Right atrium auricular region (tissue), 2 donors: Measurements from ENCODE around the gene EFEMP2. TPM values are rescaled to one million over a fixed set of nuclear protein-coding genes. Genes with fewer than 3 reads are reported as not detected.

Source experiments
- DNase-seq: peaks from one replicate; pipeline ENCODE4 v3.0.0-alpha.2; 2019; ENCODE audit warnings: low spot score
- H3K27ac ChIP-seq, 2 donors: fragments of 200-600 bp; sonication (generic); 1 replicate in 1 of 2; 2 replicates in 1 of 2; pipeline ENCODE4 v1.5.1; 2016 to 2019
- H3K27me3 ChIP-seq, 2 donors: fragments of 200-600 bp; sonication (generic); one replicate each; pipeline versions ENCODE4 v1.5.1 to v1.6.0; 2017 to 2019
- H3K36me3 ChIP-seq: fragments of 200-600 bp; sonication (generic); one replicate; pipeline ENCODE4 v1.5.1; 2016
- H3K4me1 ChIP-seq, 2 donors: fragments of 200-600 bp; sonication (generic); one replicate each; pipeline versions ENCODE4 v1.5.1 to v1.6.0; 2017 to 2019
- H3K4me3 ChIP-seq, 2 donors: fragments of 200-600 bp; sonication (generic); 1 replicate in 1 of 2; 2 replicates in 1 of 2; pipeline ENCODE4 v1.5.1; 2017 to 2019; ENCODE audit warnings: mild to moderate bottlenecking in 1 of 2, moderate library complexity in 1 of 2
- H3K9me3 ChIP-seq, 2 donors: fragments of 200-600 bp; sonication (generic); one replicate each; pipeline ENCODE4 v1.5.1; 2019
- total RNA-seq, 2 donors: library from RNA; depleted of rRNA; stranded (reverse); fragments of >200 nt; gene quantifications; one replicate each; pipeline ENCODE4 v1.1.0, GENCODE V29; 2016
- TF ChIP-seq, protein P1 (sequence below), 2 donors: fragments of 200-600 bp; sonication (generic); IDR thresholded peaks; one replicate each; pipeline ENCODE4 v1.5.1; 2019; ENCODE audit warnings: antibody characterized with exemption in 2 of 2

Gene EFEMP2
- total RNA-seq, 2 donors from 2014 or later, result 117 to 156 TPM

DNA sequence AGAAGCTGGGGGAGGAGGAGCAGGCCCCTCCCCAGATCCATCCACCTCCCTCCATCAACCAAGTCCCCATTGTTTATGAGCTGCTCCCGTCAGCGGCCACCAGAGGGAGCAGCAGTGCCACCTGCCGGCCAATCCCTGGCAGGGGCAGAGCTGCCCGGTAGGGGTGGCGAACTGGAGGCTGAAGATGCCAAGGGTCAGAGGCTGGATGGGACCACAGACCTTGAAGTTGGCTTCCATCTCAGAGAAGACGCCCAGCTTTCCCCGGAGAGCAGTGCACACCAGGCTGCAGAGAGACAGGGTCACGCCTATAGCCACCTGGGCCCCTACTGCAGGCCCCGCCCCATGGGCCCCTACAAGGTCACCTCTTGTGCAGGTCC, 12.1 kb upstream of the EFEMP2 start:
- Histone ChIP-seq H3K27ac (peak overlapping the region; percentile 22 to 33), H3K27me3 (no peaks in the 10 kb centered on the region), H3K4me3 (no peak overlapping the region), H3K36me3 (peaks cover 30% of the 10 kb centered on the region), H3K4me1 (peaks cover 0 to 38% of the 10 kb centered on the region in 2 donors), H3K9me3 (no peaks in the 10 kb centered on the region)
- TF ChIP-seq, protein P1, sequence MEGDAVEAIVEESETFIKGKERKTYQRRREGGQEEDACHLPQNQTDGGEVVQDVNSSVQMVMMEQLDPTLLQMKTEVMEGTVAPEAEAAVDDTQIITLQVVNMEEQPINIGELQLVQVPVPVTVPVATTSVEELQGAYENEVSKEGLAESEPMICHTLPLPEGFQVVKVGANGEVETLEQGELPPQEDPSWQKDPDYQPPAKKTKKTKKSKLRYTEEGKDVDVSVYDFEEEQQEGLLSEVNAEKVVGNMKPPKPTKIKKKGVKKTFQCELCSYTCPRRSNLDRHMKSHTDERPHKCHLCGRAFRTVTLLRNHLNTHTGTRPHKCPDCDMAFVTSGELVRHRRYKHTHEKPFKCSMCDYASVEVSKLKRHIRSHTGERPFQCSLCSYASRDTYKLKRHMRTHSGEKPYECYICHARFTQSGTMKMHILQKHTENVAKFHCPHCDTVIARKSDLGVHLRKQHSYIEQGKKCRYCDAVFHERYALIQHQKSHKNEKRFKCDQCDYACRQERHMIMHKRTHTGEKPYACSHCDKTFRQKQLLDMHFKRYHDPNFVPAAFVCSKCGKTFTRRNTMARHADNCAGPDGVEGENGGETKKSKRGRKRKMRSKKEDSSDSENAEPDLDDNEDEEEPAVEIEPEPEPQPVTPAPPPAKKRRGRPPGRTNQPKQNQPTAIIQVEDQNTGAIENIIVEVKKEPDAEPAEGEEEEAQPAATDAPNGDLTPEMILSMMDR (IDR thresholded peaks at IDR 0.05), result peak; percentile 96 to 98
- DNase-seq, result no peak

DNA sequence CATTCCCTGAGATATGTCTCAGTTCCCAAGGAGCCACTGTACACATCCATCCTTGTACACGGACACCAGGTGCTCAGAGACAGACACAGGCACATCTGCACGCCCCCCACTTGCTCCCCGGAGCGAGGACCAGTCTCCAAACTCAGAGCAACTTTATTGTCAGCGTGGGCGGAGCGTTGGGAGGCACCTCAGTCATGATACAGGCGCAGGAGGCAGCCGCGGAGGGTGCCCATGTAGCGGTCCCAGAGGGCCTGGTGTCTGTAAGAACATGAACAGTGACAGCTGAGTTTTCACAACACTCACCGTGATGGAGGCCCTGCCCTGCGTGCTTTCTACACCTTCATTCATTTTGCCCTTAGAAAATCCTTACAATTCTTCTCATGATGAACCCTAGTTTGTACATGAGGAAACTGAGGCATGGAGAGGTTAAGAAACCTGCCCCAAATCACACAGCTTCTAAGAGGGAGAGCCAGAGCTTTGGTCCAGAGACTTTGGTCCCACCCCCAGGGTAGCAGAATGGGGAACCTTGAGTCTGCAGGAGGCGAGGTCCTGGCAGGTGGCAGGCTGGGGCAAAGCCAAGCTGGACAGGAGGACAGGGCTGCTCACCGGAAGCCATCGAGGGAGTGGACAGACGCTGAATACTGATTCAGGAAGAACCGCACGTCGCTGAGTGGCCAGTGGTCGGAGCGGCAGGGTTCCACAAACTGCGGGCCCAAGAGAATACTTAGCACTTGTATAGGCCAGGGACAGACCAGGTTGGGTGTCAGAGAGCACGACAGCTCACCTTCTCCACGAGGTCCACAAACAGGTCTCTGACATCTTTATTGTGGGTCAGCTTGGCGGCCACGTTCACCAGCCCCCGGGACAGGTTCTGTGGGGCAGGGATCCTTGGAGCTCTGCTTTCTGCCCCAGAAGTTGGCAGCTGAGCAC, 11.5 kb upstream of the EFEMP2 start:
- Histone ChIP-seq H3K27ac (no peak overlapping the region), H3K27me3 (no peaks in the 10 kb centered on the region), H3K36me3 (peaks cover 30% of the 10 kb centered on the region), H3K9me3 (no peaks in the 10 kb centered on the region), H3K4me3 (no peak overlapping the region), H3K4me1 (peaks cover 0 to 31% of the 10 kb centered on the region in 2 donors)
- TF ChIP-seq, protein P1 (IDR thresholded peaks at IDR 0.05), result no peak
- no peak for DNase-seq

DNA sequence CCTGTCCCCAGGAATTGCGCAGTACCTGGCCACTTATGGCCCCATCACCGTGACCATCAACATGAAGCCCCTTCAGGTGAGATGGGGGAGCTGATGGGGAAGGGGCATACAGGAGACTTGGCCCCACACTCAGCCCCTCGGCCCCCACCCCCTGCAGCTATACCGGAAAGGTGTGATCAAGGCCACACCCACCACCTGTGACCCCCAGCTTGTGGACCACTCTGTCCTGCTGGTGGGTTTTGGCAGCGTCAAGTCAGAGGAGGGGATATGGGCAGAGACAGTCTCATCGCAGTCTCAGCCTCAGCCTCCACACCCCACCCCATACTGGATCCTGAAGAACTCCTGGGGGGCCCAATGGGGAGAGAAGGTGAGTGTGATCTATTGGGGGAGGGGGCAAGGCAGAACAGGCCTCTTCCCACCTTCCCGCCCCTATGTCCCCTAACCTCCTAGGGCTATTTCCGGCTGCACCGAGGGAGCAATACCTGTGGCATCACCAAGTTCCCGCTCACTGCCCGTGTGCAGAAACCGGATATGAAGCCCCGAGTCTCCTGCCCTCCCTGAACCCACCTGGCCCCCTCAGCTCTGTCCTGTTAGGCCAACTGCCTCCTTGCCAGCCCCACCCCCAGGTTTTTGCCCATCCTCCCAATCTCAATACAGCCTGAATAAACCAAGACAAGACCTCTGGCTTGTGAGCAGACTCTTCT, 10.6 kb upstream of the EFEMP2 start:
- no peaks in the 10 kb centered on the region for H3K27me3 ChIP-seq
- H3K27ac ChIP-seq, result no peak overlapping the region
- no peak for DNase-seq
- H3K4me3 ChIP-seq, result no peak overlapping the region
- H3K9me3 ChIP-seq, result no peaks in the 10 kb centered on the region
- H3K4me1 ChIP-seq, result peaks cover 0 to 26% of the 10 kb centered on the region in 2 donors
- peaks cover 30% of the 10 kb centered on the region for H3K36me3 ChIP-seq
- TF ChIP-seq, protein P1 (IDR thresholded peaks at IDR 0.05), result no peak

DNA sequence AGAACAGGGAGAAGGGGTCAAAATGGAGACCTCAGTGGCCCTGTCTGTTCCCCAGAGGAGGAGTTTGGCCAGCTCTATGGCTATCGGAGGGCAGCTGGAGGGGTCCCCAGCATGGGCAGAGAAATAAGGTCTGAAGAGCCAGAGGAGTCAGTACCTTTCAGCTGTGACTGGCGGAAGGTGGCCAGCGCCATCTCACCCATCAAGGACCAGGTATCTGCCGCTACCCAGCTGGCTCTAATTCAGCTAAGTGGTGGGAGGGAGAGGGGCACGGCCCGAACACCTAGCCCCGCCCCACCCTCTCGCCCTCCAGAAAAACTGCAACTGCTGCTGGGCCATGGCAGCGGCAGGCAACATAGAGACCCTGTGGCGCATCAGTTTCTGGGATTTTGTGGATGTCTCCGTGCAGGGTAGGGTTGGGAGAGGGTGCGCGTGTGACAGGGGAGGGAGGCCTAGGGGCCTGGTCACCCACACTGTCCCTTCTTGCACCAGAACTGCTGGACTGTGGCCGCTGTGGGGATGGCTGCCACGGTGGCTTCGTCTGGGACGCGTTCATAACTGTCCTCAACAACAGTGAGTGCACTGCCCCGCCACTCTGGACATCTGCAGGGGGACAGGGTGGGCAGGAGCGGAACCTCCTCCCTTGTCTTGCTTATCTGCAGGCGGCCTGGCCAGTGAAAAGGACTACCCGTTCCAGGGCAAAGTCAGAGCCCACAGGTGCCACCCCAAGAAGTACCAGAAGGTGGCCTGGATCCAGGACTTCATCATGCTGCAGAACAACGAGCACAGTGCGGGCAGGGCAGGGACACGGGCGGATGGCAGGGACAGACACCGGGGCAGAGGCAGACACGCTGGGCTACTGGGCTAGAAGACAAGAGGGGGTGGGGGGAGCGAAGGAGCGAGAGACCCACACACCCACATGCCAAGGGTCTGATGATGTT, 9.8 kb upstream of the EFEMP2 start:
- no peaks in the 10 kb centered on the region for H3K9me3 ChIP-seq
- no peak overlapping the region for H3K4me3 ChIP-seq
- no peak for DNase-seq
- H3K27me3 ChIP-seq, result no peaks in the 10 kb centered on the region
- no peak overlapping the region for H3K27ac ChIP-seq
- H3K36me3 ChIP-seq, result peaks cover 30% of the 10 kb centered on the region
- peaks cover 0 to 19% of the 10 kb centered on the region in 2 donors for H3K4me1 ChIP-seq
- TF ChIP-seq, protein P1 (IDR thresholded peaks at IDR 0.05), result no peak

DNA sequence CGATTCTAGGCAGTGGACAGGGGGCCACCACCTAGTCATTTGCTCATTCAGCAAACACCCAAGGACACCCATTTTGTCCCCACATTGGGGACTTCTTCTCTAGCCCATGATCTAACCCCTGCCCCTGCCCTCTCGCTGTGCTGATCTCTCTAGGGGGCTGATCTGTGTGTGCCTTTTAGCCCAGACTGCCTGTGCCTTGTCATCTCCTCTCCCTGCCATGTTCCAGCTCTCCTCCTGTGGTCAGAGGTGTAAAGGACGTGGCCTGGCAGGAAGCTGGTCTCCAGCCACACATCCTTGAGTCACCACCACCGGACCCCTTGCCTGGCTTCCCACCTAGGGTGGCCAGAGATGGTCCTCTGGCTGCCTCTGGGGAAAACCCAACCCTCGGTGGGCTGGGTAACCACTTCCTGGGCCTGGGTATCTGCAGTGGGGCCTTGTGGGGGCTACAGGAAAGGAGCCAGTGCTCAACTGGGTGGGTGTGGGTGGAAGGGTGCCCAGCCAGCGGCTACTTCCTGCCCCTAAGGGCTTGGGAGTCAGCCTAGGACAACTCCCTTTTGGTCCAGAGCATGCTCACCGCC, 8.3 kb upstream of the EFEMP2 start:
- no peak overlapping the region for H3K4me3 ChIP-seq
- no peak for DNase-seq
- H3K27ac ChIP-seq, result no peak overlapping the region
- no peaks in the 10 kb centered on the region for H3K27me3 ChIP-seq
- TF ChIP-seq, protein P1 (IDR thresholded peaks at IDR 0.05), result no peak
- no peaks in the 10 kb centered on the region for H3K9me3 ChIP-seq
- H3K36me3 ChIP-seq, result peaks cover 26% of the 10 kb centered on the region
- peaks cover 0 to 10% of the 10 kb centered on the region in 2 donors for H3K4me1 ChIP-seq
